DMS153 (cell line): ENCODE results near the gene PDZD2.

Source experiments
- DNase-seq: peaks from one replicate; lab custom pipeline; 2025; lab: John Stamatoyannopoulos, UW

PDZD2 gene

GRCh38 chr5:31867219-31867618 lies 228.3 kb downstream of the PDZD2 start:
- no peak for DNase-seq

DNA sequence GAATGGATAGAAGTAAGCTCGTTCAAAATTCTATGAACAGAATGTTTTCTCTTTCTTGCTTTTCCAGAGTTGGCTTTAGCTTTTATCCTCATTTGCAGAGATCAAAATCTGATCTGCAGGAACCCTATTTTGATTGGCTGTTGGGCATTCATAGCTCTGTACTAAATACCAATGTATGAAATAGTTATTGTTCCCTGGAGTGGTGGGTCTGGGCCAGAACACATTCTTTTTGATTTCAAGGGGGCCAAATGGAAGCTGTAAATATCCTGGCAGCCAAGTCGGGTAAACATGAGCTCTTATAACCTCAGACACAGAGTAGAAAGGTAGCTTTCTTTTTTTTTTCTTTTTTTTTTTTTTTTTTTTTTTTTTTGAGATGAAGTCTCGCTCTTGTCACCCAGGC lies 241.5 kb downstream of the PDZD2 start:
- DNase-seq = no peak

DNA sequence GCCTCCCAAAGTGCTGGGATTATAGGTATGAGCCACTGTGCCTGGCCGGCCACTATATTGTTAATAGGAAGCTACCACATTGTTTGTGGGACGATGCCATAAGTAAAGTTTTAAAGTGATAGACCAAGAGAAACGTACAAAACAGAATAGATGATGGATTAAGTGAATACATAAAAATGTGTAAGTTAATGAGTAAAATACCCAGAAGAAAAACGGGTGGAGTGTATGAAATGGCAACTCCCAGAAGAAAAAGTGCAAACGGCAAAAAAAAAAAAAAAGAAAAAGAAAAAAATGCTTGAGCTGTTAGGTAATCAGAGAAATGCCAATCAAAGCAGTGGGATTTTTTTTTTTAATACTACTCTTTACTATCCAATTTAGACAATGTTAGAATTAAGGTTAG lies 246.0 kb downstream of the PDZD2 start:
- DNase-seq = no peak

GRCh38 chr5:31886206-31886605 lies 247.3 kb downstream of the PDZD2 start:
- no peak for DNase-seq

GRCh38 chr5:31887556-31887955 lies 248.6 kb downstream of the PDZD2 start:
- no peak for DNase-seq

- DNase-seq = no peak
Observed at GRCh38 chr5:31888564-31888963, 249.6 kb downstream of the PDZD2 start.

DNA sequence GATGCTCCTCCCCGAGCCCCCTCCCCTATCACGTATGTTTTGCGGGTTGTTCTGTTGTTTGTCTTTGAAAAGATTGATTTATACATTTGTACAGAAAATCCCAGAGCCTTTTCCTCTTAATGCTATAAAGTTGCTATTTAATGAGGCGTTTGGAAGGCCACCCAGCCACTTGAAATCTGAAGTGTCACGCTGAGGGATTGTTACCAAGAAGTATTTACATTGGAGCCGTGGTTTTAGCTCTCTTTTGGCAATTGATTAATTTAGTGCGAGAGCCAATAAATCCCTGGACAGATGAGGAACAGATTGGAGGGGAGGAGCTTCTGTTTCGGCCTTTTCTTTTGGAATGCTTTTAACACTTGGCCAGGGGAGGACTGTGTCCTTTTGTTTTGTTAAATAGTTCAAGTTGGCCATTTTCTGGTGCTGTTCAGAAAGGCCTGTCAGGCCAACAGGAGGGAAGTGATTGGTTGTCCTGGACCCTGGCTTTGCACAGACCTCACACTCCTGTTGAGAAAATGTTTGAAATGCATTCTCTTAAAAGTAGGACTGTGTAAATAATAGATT lies 250.2 kb downstream of the PDZD2 start:
- DNase-seq = peak; percentile 34

- DNase-seq = no peak
Observed at GRCh38 chr5:31890046-31890445, 251.1 kb downstream of the PDZD2 start.

DNA sequence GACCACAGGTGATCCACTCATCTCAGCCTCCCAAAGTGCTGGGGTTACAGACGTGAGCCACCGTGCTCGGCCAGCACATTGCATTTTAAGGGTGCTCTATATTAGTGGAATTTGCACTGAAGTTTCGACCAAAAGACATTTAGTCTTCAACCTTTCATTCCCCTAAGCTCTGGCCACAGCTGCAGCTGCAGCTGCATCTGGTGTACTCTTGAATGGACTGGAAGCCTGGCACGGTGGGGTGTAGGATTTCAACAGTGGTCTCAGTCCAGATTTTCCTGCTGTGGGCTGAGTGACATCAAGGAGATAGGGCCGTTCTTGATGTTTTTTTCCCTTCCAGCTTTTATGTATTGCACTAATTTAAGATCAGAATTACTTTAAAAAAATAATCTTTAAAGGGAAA lies 255.2 kb downstream of the PDZD2 start:
- DNase-seq = no peak

DNA sequence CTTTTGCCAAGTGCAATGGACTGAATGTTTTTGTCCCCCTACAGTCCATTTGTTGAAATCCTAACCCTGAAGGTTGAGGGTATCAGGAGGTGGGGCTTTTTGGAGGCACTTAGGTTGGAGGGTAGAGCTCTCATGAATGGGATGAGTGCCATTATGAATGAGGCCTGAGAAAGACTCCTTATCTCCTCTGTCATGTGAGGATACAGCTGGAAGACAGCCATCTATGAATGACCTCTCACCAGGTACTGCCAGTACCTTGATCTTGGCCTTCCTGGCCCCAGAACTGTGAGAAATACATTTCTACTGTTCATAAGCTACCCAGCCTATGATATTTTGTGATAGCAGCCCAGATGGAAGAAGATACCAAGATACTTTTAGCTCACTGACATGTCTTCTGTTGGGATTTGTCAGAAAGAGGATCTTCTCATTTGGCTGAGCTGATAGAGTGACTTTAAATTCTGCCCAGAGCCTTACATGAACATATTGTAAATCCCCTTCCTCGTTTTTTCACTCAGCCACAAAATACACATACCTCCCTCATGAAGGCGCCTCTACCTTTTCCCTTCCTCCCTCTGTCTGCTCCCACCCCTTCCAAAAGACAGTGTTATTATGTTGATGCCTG lies 256.4 kb downstream of the PDZD2 start:
- DNase-seq = no peak

DNA sequence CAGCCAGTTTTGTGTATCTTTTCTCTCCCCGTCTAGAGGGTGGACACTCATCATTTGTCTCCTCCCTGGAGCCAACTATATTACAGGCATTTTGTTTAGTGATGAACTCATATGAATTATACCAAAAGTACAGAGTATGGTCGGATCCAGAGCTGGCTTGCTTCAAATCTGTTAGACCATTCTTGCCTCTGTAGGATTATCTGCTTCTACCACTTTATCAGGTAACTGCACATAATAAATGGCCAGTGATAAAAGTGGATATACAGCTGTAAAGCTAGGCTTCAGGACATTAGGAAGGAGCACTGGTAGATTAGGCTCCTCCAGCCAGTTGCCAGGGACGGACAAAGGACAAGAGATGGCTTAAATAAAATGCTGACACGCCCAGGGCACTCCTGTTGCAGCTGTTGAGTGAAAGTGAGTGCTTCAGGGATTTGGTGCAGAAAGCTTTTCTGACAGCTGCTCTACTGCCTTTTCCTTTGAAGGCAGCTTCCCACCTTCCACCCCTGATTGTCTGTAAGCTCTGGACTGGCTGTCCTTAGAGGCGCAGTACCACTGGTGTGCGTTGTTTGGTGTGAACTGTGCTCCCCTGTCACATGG lies 259.2 kb downstream of the PDZD2 start:
- DNase-seq = no peak

DNA sequence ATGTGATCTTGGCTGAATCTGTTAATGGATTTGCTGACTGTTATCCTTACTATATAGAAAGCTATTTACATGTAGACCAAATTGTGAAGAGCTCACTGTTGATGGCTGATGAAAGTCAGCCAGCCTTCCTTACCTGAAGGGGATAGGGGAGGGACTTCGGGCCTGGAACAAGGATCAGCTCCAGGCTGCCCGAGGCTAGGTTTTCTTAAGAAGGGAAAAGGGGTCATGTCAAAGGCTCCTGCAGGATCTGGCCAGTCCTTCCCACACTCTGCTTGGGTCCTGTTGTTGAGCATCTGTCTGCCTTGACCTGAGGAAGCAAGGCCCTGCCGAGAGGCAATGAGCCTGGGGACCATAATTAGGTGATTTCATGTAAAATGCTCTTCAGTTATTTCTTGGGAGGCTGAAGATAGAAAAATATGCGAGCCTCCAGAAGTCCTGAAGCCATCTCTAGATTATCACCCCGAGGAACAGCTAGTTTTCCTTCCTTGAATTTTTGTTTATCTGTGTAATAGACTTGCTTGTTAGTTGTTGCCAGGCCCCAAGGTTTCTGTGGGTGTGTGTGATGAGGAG lies 261.4 kb downstream of the PDZD2 start:
- no peak for DNase-seq

DNA sequence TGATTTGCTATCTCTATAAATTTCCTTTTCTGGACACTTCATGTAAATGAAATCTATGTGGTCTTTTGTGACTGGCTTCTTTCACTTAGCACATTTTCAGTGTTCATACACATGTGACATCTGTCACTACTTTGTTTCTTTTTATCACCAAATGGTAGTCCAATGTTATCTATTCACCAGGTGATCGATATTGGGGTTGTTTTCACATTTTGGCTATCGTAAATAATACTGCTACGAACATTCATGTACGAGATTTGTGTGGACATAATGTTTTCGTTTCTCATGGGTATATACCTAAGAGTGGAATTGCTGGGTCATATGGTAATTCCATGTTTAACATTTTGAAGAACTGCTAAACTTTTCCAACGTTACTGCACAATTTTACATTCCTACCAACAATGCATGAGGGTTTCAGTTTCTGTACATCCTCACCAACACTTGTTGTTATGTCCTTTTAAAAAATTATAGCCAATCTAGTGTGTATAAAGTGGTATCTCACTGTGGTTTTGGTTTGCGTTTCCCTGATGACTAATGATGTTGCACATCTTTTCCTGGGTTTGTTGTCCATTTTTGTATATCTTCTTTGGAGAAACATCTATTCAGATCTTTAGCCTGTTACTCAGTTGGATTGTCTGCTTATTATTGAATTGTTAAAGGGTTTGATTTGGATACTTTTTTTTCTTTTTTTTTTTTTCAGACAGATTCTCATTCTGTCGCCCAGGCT lies 263.0 kb downstream of the PDZD2 start:
- DNase-seq = no peak

GRCh38 chr5:31908396-31908795 lies 269.5 kb downstream of the PDZD2 start:
- DNase-seq = no peak

DNA sequence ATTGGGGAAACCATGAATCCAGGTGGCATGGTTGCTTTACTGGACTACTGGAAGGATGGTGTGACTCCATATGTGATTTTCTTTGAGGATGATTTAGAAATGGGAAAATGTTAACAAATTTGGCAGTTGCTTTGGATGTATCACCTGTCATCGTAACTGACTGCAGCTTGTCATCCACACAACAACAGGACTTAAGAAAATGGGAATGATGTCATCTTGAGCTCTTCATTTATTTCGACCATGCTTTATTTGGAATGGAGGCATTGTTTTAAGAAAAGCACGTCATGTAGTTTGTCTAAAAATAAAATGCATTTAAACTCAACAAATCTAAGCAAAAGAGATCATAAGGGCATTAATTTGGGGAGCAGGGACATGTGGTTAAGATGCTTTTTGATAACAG lies 270.1 kb downstream of the PDZD2 start:
- no peak for DNase-seq

GRCh38 chr5:31911291-31912265 lies 272.6 kb downstream of the PDZD2 start:
- DNase-seq = no peak

DNA sequence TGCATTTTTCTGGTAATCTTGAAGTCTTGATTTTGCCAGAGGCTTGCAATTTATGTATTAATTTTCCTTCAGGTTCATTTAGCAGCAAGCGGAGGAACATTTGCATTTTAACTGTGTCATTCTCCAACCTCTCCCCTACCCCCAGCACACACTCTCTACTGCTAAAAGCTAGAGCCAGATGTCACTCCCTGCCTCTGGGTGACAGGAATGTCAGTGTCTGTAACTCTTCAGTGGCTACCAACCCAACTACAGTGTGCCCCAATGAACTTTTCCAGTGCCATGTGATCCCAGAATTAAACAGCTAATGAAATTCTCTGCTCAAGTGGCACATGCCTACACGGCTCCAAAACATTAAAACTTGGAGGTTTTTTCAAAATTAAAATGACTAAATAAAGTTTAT lies 274.9 kb downstream of the PDZD2 start:
- no peak for DNase-seq

- DNase-seq = no peak
Observed at GRCh38 chr5:31916327-31916726, 277.4 kb downstream of the PDZD2 start.

DNA sequence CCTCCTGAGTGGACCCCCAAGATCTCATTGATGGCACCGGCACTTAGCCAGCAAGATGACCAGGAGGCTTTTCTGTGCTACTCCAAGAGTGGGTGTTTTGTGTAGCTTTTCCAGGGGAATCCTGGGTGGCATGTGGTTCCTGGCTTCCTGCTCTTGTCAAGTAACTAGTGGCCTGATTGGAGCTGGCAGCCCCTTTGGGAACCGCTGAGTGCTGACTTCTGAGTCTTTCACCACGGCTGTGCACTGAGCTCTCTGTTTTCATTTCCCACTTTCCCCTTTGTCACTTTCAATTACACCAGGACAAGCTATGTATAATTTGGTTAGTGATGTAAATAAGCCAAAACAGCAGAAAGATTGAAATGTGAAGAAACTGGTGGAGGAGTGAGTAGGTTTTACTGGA lies 279.8 kb downstream of the PDZD2 start:
- DNase-seq = no peak

GRCh38 chr5:31921852-31922305 lies 282.9 kb downstream of the PDZD2 start:
- no peak for DNase-seq

DNA sequence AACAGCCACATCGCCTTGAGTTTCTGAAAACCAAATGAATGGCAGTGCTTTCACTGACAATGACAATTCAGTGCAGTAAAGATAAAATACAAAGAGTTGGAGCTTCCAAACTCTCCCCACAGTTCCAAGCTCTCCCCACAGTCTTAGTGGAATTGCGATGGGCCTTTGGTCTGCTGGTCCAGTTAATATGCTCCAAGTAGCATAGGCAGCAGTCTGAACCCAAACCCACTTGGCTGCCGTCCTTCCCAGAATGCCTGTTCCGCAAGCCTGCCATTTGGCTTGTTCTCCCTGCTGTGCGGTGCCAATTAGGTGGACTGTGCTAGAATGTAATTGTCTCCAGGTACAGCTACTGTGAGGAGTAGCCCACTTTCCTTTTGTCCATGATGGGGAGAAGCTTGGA lies 285.1 kb downstream of the PDZD2 start:
- DNase-seq = no peak

GRCh38 chr5:31931874-31932273 lies 292.9 kb downstream of the PDZD2 start:
- DNase-seq = no peak
